ENCODE results near the gene ZNF691.
A peak's percentile ranks its signal among the peaks of the same experiment; 100 is the strongest.
"Not testable (repeated sequence)": the region's sequence is repeated elsewhere in the genome, so short reads cannot be mapped to it uniquely, and the experiment has no call there.

Gene ZNF691, protein sequence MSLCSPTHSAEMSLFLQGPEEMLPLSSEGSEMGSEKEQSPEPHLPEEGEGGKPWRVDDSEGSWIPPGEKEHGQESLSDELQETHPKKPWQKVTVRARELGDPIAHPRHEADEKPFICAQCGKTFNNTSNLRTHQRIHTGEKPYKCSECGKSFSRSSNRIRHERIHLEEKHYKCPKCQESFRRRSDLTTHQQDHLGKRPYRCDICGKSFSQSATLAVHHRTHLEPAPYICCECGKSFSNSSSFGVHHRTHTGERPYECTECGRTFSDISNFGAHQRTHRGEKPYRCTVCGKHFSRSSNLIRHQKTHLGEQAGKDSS

DNA sequence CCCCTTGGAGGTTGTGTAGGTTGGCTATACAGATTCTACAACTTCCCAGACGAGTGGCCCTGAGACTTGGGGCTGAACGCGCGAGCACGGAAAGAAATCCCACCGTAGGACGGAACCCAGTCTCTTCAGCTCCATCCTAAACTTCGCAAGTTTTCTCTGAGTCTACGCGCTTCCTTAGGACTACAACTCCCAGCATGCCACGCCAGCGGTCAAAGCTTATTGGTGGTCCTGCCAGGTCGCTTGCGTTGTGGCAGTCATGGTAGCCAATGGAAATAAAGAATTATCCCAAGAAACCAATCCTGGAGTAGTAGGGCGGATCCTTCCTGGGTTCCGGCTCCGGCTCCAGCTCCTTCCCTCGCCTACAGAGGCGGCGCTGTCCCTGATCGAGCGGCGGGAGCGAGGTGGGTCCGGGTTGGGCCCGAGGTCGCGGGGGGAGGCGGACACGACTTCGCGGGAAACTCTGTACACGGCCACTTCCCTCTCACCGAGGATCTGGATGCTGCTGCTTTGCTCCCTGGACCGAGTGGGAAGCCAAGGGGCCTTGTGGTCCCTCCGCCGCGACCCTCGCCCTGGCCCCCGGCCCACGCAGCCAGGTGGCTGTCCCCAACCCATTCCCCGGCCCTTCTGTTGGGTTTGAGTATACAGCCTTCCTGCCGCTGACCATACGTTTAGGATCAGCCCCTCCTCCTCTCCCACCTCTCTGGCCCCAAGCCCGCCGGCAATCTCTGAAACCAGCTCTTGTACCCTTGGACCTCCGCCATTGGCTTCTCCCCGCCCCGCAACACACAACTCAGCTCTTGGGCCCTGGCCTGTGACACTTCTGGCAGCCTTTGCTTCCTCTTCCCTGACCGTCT lies at the start of gene ZNF691:
Gene ZNF691, plus strand, starts transcription at position 357 of the 854 bp plus-strand sequence. CDS start 3,046 bp downstream, outside the sequence.
- DNase-seq = peak; percentile 96 to 98

DNA sequence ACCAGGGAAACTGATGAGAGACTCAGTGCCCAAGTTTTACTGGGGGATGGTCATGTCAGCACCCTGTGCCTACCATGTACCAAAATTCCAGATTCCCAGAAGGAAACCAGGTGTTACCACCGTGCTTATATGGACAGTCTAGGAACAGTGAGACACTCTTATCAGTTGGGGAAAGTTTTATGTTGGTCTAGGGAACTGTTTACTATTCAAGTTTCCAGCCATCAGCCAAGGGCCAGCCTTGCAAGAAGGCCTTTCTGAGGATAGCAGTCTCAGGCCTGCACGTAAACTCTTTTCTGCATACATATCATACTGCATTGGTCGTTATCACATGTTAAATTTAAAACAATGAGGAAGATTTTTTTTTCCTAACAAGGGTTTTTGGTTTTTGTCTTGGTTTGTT lies 49.0 kb upstream of the ZNF691 start:
- no peak for DNase-seq

DNA sequence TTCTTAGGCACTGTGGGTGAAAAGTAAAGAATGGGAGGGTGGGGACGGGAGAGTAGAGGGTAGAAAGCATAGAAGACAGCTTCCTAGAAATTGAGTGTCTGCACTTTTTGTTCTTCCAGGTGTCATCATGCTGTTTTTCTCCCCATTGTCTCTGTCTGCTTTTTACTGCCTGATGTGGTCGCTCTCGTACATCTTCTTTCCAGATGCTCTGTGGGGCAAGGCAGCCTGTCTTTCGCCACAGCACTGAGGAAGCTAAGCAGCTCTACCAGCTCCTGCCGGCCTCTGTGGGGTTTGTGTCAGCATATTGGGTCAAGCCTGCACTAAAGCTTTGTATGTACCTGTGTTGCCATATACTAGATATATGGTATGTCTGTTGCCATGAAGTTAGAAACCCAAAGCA lies 48.4 kb upstream of the ZNF691 start:
- no peak for DNase-seq

DNA sequence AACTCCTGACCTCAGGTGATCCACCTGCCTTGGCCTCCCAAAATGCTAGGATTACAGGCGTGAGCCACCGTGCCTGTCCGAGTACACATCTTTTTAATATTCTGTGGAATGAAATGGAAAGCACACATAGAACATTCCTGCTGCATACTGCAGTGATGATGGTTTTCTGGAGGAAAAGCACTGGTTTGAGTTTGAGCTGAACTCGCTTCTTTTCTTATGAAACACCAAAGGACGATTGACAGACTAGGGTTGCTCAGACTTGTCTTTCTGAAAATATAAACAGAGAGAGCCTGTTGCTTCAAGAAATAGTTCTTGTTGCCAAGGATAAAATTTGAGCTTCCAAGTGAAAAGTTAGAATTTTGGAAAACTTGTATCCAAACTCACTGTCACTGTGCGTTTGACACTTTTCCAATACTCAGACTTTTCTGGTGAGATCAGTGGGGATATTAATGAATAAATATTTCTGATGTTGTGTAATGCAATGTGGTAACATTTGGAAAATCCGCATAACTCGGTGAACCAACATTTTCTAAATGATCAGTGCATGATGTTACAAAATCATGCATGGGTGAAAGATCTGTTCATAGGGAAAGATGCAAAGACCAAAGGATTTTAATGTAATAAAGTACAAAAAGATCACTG lies 44.5 kb upstream of the ZNF691 start:
- DNase-seq = no peak

DNA sequence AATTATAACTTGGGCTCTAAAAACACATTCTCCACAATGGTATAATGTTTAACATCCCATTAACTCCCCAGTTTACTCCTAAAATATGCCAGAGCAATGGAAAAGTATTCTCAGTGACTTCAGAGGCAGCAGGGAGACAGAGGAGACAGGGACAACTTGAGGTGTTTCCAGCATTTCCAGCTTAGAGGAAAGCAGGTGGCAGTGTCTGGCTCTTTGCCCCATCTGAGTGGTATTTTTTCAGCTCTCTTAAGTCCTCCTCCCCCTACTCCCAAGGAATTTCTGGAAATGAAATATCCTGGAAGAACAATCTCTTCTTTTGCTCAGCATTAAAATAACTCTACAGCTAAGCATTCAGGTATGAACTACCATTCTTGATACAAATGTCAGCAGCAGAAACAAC lies 40.2 kb upstream of the ZNF691 start:
- DNase-seq = peak; percentile 37 to 49

DNA sequence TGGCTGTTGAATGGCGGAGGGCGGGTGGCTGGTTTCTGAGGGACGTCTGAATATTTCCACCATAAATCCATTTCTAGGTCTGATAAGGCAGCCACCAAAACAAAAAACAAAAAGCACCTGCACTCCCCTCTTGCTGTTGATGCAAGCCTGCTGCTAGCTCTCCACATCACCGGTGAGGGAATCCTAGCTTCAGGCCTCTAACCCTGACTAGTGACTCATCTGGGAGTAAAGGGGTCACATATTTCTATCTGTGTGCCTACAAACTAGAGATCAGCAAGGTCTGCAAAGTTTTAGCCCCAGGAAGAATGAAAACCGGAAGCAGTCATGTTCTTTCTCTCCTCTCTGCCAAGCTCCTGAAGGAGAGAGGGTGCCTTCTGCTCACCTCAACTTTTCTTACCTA lies 39.8 kb upstream of the ZNF691 start:
- no peak for DNase-seq

DNA sequence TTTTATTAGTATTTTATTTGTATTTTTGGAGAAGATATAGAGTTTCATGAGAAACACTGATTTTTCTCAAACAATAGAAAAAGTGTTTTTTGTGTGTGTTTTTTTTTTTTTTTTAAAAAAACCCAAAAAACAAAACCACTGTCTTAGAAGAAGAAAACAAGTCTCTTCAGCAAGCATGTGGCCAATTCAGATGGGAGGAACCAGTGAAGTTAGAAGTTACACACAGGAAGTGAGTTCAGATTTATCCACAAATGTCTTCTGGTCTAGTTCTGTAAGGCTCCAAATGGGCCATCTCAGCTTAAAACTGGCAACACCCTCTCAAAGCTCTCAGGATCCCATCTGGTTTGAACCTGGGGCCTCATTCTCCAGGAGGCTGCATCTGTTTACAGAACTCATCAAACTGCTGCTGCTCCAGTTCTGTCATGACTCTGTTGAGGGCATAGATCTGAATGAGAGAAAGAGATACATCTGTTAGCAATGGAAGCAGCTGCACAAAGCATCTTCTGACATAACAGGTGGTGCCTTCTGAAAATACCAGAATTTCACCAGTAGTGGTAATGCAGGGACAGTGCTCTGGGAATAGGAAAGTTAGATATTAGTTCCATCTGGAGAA lies 39.3 kb upstream of the ZNF691 start:
- peak; percentile 93 to 98 for DNase-seq

DNA sequence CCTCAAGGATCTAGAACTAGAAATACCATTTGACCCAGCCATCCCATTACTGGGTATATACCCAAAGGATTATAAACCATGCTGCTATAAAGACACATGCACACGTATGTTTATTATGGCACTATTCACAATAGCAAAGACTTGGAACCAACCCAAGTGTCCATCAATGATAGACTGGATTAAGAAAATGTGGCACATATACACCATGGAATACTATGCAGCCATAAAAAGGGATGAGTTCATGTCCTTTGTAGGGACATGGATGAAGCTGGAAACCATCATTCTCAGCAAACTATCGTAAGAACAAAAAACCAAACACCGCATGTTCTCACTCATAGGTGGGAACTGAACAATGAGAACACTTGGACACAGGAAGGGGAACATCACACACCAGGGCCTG lies 31.6 kb upstream of the ZNF691 start:
- DNase-seq = not testable (repeated sequence)

DNA sequence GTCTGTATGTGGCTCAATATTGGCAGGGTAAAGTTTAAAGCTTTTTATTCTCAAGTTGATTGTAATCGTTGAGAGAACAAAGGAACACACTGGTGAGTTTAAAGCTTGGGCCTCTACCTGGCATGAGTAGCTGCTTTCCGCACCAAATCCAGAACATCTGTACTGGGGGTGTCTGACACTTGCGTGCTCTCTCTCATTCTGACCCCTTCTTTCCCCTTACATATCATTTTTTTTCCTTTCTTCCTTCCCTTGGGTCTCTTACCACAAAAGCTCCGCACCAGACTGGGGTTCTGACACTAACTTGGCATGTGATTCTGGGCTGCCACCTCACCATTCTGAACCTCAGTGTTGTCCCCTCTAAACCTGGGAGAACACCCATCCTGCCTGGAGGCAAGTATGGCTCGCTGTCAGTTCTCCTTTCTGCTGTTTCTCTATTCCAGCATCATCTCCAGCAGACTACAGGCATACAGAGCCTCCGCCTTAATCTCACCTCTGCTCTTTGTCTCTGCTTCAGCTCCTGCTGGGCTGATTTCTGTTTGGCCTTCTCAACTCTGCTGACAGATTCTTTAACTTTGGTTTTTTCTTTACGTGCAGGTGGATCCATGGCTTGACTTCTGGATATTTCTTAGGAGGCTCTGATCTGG lies 30.4 kb upstream of the ZNF691 start:
- DNase-seq = peak in 1 of 2 experiments; percentile 31

DNA sequence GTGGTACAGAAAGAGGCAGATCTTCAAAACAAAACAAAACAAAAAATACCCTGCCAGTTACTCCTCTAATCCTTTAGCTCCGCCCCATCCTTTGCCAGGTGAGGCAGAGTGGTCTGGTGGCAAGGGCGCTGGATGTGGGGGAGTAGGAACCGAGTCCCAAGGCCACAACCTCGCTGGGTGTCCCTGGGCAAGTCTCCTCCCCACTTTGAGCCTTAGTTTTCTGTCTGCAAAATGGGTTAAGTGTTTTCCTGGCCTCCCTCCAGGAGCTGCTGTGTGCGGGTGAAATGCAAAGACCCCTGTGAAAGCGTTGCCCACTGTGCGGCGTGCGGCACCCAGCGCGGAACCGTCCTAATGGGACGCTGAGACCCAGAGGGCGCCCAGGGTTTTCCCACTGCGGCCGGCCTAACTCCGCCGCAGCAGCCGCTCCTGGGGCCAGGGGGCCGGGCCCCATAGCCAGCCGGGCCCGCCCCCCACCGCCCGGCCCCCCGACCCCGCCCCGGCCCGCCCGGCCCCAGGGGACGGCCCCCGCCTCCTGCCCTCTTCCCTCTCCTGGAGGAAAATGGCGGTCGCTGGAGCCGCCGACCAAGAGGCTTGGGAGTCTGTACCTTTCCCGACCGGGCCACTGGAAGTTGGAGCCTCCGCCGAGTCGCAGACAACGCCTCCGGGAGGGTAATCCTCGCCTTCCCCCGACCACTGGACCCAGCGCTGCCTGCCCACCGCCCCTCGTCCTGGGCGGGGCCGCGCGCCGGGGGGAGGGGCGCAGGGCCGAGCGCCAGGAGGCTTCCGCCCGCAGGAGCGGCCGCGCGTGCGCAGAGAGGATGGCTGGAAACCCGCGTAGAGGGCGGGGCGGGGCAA lies 29.6 kb upstream of the ZNF691 start, which contains the start of the genes ERMAP and SVBP:
Gene ERMAP, plus strand, starts transcription at position 538 of the 855 bp plus-strand sequence. CDS start 13,327 bp downstream, outside the sequence.
Gene SVBP, minus strand, starts transcription at position 813 of the 855 bp plus-strand sequence. CDS start 853 bp downstream, outside the sequence.
- peak; percentile 81 to 93 for DNase-seq

DNA sequence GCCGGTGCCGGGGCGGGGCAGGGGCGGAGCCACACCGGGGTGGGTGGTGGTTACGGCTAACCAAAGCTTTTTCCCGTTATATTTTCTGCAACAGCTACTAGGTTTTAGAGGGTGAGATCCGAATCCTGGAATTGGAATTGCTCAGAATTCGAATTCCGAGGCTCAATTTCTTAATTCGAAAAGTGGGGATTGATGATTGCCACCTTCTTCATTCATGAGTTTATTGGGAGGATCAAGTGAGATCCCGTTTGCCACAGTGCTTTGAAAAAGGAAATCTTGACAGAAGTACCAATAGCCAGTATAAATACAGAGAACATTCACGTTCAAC lies 29.0 kb upstream of the ZNF691 start:
- peak in 1 of 2 experiments; percentile 49 for DNase-seq

DNA sequence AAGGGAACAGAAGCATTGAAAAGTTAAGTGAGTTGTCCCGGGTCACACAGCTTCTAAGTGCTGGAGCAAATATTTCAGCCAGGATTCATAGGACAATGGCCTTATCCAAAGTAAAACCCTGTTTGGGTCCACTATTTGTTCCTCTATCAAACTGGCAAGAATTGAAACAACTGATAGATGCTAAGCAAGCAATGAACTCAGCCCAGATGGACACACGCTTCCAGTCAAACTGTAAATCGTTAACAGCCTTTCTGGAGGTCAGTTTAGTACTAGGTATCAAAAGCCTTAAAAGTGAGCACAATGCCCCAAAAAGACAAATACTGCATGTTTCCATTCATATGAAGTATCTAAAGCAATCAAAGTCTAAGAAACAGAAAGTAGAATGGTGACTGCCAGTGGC lies 28.4 kb upstream of the ZNF691 start:
- DNase-seq = no peak

DNA sequence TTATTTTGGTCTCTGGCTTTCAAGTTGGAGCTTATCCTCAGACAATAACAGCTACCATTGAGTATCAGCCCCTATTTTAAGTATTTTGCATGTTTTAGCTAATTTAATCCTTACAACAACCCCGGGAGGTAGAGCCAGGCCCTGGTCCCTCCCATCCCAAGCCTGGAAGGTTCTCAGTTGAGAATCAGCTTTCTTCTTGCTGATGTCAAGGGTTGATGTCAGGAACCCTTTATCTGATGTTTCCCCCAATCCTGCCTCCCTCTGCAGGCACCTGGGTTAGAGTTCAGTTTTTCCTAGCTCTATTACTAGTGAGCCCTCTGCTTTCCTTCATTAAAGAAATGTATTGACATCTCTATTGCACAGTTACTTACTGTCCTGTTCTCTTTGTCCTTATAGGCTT lies 25.6 kb upstream of the ZNF691 start:
- no peak for DNase-seq

DNA sequence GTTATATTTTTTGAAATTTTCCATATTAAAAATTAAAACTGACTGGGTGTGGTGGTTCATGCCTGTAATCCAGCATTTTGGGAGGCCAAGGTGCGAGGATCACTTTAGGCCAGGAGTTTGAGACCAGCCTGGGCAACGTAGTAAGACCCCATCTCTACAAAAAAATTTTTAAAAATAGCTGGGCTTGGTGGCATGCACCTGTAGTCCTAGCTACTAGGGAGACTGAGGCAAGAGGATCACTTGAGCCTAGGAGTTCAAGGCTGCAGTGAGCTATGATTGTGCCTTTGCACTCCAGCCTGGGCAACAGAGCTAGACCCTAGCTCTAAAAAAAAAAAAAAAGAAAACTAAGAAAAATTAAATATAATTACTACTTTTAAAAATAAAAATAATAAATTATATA lies 24.7 kb upstream of the ZNF691 start:
- DNase-seq = no peak

DNA sequence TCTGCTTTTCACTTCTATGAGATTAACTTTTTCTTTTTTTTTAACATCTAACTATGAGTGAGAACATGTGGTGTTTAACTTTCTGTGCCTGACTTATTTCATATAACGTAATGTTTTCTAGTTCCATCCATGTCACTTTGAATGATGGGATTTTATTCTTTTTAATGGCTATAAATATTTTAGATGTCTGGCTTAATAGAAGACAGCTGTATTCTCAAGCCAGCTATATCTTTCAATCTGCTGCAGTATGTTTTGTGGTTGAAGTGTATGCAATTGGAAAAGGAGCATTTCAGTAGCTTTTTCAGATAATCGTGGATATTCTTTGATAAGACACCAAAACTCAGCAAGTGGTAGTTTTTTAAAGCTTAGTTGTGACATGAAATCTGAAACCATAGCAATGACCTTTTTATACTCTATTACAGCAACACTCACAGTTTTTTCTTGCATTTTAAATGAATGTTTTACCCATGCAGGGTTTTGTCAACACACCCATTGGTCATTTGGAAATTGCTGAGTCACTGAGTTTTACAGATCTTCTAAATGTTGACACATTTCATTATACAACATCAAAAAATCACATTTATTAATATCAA lies 23.5 kb upstream of the ZNF691 start:
- DNase-seq = no peak

DNA sequence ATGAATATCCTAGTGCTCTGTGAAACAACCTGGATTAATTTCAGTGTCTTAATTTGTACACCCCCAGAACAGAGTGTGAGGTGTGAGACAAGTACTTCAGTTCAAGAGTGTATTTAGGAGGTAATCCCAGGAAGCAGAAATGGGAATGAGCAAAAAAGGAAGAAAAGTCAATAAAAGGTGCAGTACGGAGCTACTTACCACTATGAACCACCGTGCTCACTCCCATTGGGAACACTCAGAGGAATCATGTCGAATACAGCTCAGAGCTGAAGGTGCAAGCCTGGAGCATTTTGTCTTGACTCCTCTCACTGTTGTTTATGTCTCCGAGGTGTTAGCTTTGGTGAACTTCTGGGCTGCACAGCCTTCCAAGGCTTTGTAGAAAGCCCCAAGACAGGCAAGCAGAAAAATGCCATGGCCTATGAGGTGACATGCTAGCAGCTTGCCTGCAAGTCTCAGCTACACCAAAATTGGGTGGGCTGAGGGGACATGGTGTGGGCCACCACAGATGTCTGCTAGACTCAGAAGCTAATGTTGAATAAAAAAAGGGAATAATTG lies 21.9 kb upstream of the ZNF691 start:
- no peak for DNase-seq

DNA sequence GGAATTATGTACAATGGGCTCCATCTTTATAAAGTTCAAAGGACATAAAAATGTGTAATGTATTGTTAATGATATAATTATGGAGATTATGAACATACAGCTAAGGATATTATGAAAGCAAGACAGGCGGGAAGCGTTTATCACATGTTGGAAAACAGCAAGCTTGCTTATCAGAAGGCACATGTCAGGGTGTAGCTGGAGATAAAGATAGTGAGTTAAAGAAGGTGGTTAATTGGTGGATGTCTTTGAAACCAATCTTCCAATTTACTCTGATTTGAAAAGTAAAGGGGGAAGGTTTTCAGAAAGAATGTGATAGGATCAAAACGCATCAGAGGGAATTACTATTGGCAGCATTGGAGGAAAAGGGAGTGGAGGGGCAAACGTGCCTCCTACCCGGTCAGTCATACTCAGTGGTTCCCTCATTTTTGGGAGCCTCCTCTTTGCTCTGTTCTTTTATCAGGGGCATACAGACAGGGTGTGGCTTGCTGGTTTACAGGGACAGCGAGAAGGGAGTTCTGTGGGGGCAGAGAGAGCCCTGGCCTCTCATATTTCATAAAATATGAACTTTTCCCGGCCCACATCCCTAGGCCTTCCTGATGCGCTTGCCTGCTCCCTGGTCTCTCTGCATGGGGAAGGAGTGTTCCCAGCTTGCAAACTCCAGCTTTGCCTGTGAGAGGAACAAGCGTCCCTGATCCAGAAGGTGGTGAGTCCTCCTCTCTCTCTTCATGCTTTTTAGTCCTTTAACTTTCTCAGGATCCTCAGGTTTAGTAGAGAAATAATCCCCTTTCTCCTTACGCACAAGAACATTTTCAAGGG lies 21.2 kb upstream of the ZNF691 start:
- no peak for DNase-seq

DNA sequence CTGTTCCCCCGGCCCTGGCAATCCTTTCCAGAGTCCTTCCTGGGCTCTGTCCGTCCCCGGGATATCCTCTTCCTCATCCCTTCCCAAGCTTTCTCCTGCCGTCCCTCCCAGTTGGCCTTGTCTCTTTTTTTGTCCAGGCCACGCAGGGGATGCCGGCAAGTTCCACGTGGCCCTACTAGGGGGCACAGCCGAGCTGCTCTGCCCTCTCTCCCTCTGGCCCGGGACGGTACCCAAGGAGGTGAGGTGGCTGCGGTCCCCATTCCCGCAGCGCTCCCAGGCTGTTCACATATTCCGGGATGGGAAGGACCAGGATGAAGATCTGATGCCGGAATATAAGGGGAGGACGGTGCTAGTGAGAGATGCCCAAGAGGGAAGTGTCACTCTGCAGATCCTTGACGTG lies 15.8 kb upstream of the ZNF691 start:
- DNase-seq = no peak

DNA sequence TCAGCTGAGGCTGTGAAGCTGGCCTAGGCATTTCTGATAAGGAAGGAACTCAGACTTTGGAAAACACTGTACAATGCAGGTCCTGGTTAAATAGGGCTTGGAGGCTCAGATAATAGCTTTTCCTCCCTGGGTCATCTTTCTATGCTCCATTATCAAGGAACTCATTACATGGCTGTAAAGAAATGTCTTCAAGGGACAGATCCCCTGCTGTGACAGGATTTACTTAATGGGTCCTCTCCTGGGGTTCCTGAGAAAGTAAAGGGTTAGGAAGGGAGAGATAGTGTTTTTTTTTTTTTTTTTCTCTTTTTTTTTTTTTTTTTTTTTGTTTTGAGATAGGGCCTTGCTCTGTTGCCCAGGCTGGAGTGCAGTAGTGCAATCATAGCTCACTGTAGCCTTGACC lies 15.1 kb upstream of the ZNF691 start:
- DNase-seq = no peak

Data from NCI-H524 (cell line).